ENCODE measurements around the gene IDI1.
"Not testable (repeated sequence)": the region's sequence is repeated elsewhere in the genome, so short reads cannot be mapped to it uniquely, and the experiment has no call there.

Gene IDI1

DNA sequence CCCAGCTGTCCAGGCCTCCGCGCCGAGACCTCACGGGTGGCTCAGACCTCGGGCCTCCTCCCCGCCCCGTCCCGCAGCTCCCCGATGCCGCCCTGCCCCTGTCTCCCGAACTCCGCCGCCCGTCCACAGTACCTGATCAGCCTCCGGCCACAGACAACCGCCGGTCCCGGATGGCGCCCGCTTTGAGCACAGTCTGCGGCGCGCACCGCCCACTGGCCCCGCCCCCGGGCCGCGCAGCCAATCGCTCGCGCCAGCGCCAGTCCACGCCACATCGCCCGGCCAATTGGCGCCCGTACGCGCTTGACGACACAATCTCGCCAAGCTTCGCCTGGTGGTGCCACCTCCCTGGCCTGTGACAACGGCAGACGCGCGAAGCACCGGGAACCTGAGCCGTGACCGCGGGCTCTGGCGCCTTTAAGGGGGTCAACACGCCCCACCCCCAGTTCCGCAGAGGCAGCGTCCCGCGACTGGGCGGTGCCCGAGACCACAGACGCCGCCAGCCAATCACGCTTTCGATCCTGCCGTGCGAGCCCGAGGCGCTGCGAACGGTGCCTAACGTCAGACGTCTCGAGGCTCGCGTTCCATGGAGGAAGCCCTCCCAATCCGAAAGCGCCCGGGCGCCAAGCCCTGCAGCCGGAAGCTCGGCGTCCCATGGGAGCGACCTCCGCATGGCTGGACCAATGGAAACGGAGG, at the start of gene IDI1:
Gene IDI1 (minus strand): TSS at position 388 of the 693 bp plus-strand sequence. CDS start 116 bp downstream, at position 272.
- peak; percentile 90 to 93 for DNase-seq (ENCODE audit: low read depth in 2 of 2)

DNA sequence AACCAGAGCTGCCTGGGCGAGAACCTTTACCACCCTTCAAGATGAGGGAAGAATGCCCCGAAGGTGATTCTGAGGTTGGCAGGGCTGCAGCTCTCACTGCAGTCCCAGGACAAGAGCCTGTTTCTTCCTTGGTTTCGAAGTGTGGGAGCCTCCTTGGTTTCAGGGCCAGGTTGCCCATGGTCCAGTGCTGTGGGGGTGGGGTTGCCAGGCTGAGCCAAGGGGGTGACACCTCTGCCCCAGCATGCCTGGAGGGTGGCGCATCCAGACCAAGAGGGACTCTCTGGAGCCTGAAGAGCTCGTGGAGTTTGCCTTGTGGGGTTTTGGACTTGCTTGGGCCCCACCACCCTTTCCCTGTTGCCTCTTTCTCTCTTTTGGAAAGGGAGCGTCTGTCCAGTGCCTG, 48.5 kb upstream of the IDI1 start:
- no peak for DNase-seq (ENCODE audit: low read depth in 2 of 2)

DNA sequence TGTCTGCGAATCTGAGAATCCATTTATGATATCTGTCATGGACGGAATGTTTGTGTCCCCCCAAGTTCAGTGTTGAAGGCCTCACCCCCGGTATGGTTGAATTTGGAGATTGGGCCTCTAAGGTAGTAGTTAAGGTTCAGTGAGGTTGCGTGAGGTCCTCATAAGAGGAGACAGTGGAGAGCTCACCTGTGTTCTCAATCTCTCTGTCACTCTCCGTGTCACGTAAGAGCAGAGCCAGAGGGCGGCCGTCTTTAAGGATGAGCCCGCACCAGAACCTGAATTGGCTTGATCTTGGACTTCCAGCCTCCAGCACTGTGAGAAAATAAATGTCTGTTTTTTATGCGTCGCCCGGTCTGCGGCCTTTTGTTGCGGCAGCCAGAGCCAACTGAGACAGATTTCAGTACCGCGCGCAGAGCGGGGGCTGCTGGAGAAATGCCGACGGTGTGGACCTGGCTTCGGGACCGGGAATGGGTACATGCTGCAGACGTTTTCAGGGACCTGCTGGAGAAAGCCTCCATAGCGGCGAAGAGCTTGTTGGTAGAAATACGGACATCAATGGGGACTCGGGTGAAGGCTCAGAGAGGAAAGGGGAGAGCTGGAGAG, 47.5 kb upstream of the IDI1 start:
- no peak for DNase-seq (ENCODE audit: low read depth in 2 of 2)

DNA sequence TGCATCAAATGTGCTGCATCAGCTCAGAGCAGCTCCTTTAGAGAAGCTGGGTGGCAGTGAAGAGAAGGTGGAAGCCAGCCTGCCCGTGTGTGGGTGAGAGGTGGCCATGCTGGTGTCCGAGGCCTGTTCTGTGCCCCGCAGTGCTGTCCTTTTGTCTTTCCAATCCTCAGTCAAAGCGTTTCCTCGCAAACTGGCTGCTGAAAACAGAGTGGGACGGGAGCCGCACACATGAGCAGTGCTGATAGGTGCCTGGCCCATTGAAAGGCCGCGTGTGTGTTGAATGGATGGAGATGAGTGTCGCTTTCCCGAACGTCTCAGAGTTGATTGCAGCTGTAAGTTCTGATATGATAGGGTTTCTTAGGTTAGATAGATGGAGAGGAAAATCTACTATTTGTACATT, 46.6 kb upstream of the IDI1 start:
- DNase-seq (ENCODE audit: low read depth in 2 of 2): no peak

DNA sequence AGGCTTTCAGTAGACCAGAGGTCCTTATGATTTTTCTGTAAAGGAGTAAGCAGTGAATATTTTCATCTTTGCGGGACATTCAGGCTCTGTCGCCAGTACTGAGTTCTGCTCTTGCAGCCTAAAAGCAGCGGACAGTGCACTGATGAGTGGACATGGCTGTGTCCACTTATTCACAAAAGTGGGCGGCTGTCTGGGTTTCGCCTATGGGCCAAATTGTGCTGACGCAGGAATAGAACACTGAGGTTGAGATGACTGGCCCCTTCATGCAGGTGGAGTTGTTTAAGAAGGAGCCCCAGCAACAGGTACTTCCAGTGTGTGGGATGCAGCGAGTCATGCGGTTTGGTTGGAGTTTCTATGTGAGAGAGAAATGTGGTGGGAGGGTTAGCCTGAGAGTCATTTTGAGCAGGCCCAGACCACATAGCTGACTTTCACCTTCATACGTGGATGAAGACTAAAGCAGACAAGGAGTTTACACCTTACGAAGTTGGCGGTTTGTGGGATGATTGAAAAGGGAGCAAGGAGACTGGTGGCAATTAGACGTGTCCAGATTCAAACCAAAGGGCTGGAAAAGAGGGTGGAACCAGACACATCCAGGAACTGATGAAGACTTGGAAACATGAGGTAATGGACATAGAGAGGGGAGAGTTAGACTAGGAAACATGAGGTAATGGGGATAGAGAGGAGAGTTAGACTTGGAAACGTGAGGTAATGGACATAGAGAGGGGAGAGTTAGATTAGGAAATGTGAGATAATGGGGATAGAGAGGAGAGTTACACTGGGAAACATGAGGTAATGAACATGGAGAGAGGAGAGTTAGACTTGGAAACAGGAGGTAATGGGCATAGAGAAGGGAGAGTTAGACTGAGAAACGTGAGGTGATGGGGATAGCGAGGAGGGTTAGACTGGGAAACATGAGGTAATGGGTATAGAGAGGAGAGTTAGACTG, 45.5 kb upstream of the IDI1 start:
- no peak for DNase-seq (ENCODE audit: low read depth in 2 of 2)

DNA sequence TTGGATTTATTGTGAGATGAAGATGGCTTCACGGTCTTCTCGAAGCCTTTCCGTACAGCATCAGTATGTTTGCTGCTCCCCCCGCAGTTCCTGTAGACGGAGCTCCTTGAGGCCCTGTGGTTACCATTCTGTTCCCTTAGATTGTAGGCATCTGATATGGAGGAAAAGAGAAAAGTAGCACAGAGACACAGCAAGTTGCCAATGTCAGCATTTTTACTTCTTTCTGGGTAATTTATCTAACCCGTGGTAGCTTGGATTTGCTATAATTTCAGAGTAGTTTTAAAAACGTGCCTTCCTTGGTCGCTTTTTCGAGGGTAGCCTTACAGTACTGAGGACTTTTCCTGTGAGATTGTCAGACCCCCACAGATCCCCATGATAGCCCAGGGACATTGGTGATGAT, 44.8 kb upstream of the IDI1 start:
- DNase-seq (ENCODE audit: low read depth in 2 of 2): no peak

DNA sequence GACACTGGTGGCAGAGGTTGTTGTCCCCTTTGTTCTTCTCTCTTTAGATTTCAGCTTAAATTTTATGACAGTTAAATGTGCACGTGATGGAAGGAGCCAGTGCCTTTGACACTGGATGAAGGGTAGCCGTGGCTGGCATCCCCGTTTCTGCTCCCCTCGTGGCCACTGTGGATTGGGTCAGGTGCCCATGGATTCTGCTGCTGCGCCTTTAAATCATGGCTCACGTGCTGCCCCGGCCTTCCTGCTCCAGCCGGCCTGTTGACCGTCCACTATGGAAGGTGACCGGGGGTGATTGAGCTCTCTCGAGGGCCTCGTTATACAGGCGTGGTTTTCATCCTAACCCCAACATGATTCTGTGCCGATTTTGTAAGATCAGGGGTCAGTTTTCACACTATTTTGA, 41.8 kb upstream of the IDI1 start:
- no peak for DNase-seq (ENCODE audit: low read depth in 2 of 2)

DNA sequence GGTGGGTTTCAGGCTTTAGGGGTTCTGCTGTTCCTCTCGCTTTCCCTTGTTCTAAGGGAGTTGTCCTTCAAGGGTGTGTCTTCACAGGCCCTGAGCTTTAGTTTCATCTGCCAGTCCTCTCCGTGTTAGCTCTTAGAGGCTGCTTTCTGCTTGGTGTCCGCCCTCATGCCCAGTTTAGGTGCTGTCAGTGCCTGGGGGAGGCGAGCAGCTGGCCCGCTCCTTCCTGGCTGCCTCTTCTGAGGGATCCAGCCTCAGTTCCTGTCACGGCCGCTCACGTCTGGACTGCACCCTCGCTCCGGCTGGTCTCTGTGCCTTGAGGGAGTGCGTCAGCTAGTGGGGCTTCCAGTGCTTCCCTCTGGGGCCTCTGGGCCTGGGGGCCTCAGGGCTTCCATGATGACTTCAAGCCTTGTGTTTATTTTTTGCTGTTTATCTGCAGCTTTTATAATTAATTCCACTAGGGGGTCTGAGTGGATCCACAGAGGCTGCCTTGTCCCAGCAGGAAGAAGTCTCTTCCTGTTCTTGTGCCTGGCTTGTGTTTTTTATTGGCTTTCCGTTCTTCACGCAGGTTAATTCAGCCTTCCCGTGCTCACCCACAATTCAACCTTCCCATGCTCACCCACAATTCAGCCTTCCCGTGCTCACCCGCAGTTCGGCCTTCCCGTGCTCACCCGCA, 40.2 kb upstream of the IDI1 start:
- no peak for DNase-seq (ENCODE audit: low read depth in 2 of 2)

DNA sequence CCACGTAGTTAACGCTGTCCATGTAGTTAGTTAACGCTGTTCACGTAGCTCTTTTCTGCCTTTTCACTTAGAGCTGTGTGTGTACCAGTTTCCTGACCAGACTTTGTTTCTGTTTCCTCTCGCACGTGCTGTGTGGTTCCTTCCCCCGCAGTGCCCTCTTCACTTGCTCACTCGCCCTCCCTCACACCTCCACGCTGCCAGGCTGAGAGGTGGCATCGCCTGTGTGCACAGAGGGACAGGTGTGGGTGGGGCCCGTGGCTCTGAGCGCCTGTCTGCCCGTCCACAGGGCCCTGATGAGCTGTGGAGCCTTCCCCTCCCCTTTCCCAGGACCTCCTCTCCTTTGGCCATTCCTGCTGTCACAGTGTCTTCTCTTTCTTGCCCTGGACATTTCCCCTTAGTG, 37.9 kb upstream of the IDI1 start:
- no peak for DNase-seq (ENCODE audit: low read depth in 2 of 2)

DNA sequence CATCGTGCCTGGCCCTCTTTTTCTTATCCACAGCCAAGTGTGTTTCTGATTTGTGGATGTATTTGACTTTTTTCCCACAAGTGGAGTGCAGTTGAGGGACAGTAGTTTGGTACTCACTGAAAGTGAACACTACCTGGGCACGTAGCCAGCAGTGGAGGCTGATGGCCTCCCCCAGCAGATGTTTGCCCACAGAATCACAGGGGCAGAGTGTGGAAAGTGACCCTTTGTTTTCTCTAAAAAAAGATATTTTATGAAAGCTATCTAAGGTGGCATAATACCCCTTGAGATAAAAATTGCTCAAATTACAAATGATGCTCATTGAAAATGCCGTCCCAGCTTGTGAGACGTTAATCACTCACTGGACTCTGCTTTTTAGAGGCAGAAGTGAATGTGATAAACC, 36.3 kb upstream of the IDI1 start:
- DNase-seq (ENCODE audit: low read depth in 2 of 2): no peak

DNA sequence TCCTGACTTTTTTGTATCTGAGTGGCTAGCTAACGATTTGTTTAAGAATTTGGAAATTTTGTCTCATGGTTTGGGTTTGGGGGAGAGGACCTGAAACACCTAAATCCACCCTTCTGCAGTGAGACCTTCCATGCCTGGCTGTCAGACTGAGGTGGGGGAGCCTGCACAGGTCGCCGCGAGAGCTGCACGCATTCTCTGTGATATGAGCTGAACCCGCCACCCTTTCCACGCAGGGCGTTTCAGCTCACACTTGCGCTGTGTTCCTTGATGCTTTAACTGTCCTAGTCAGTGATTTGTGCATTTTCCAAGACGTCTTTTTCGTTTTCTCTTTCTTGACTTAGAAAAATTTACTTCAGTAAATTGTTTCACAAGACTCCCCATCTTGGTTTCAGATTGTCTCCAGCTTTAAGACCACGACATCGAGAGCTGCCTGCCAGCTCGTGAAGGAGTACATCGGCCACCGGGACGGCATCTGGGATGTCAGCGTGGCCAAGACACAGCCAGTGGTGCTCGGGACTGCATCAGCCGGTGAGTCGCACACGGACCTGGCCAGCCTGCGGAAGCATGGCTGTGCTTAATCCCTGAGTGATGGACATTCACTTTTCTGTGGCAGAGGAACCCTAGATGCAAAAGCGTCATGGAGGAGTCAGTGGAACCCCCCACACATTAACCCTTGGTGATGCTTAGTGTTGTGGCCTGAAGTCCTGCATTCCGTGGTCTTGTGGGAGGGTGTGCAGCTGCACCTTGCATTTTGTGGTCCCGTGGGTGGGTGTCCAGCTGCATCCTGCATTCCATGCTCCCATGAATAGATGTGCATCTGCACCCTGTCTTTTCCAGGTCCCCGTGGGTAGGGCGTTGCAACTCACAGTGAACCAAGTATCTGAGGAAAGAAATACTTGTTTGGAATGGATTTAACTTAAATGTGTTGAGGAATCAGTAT, 35.4 kb upstream of the IDI1 start:
- DNase-seq (ENCODE audit: low read depth in 2 of 2): no peak

DNA sequence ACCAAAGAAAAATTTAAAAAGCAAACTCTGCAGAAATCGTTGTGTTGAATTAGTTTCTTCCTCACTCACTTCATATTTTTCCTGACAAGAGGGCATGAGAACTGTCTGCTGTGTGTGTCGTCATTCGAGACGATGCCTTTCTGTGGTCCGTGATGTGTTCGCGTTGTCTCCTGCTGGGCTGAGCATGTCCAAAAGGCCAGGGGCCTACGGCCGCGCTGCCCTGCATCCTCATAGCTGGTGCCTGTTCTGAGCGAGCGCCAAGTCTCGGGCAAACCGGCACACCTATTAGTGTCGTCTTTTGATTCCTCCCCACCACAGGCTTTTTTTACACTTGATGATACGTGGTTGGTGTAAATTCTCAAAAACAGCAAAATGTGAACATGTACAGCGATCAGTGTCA, 34.7 kb upstream of the IDI1 start:
- no peak for DNase-seq (ENCODE audit: low read depth in 2 of 2)

DNA sequence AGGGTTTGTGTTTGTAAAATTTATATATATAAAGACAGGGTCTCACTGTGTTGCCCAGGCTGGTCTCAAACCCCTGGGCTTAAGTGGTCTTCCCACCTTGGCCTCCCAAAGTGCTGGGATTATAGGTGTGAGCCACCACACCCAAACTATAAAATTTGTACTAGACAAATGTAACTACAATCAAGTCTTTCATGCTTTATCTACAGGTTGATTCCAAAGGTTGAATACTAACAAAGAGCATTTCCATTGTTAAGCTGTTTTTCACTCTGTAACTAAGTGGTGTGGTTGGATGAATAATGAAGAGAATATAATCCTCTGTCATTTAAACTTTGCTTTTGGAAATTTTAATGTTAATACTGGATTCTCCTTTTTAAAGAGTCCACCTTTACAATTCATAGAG, 29.7 kb upstream of the IDI1 start:
- no peak for DNase-seq (ENCODE audit: low read depth in 2 of 2)

DNA sequence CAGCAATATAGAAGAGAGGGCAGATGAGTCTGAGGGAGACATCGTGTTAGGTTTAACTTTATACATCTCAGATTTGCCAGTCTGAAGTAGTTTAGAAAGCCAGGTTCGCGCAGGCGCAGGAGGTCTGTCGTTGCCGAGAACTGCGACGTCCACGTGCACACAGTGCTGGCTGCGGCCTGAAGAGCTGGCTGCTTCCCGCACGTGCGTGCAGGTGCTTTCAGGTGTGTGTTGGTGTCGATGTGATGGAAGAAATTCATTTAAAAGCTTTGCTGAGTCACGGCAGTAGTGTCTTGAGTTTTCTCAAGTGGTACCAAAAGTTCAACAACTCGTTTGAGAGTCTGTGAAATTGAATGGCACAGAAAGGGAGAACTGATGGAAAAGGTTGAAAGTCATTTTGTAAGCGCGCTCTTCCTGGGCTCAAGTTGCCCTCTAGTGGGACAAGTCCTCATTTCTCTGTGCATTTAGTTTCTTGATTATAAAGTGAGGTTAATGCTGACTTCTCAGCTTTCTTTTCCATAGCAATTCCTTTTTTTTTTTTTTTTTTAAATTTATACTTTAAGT, 25.9 kb upstream of the IDI1 start:
- no peak for DNase-seq (ENCODE audit: low read depth in 2 of 2)

DNA sequence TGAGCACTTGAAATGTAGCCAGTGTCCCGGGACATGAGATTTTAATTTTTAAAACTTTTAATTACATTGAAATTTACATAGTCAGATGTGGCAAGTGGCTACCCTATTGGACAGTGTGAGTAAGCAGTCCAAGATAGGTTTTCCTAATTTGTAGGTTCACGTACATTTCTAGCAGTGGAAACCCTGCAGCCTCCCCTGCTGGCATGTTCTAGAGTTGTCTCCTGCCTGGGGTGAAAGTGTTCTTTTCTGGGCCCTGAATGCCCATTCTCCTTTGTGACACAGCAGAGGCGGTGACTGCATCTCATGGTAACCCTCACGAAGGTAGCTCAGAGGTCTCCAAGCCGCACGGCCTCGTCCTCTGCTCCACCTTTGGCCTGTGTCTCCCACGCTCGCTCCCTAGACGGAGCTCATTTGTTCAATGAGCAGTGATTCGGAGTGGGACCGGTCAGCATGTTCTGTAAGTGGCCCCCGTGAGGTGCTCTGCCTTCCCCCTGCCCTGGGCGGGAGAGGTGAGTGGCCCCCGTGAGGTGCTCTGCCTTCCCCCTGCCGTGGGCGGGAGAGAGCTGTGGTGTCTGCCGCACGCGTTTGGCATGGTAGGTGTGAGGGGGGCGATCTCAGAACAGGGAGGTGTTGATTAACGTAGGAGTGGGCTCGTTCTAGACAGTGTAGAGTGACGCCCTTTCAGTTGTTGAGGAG, 25.3 kb upstream of the IDI1 start:
- DNase-seq (ENCODE audit: low read depth in 2 of 2): no peak

DNA sequence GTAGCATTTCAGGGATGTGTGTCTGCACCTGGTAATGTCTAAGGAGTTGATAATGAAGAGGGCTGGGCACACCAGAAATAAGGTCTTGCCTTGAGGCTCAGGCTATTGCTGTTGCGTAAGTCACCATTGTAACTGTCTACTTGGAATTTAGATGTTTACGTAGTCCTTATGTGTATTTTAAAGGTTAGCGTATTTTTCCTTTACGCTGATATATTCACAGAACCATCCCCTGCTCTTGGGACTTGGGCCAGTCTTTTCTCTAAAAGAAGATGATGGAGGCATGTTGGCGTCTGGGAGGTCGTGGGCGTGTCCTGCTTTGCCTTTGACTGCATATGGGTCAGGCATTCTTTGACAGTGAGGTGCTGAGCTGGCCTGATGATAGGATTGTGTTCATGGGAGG, 22.0 kb upstream of the IDI1 start:
- no peak for DNase-seq (ENCODE audit: low read depth in 2 of 2)

DNA sequence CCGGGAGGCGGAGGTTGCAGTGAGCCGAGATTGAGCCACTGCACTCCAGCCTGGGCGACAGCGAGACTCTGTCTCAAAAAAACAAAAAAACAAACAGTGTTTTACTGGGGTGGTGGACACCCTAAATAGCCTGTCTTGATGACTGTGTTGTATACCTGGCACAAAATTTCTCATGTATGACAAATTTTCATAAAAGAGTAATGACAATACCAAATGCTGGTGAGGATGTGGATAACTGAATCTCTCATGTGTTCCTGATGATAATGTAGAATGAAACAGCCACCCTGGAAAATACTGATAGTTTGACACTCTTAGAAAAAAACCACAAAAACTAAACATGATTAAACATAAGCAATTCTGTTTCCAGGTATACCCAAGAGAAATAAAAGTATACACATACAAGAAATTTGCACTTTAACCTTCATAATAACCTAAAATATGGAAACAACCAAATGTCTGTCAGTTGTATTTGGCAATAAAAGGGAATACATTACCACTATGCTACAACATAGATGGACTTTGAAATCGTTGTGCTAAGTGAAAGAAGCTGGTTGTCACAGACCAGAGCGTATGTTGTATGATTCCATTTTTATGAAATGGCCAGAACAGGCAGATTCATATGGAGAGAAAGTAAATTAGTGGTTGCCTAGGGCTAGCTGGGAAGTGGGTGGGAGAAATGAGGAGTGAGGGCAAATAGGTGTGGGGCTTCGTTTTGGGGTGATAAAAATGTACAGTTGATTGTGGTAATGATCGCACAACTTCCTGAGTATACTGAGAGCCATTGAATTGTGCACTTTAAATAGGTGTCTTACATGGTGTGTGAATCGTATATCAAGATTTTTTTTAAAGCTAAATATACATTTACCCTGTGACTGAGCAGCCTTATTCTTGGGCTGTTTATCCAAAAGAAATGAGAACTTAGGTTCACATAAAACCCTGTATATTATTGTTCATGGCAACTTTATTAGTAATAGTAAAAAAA, 19.8 kb upstream of the IDI1 start:
- DNase-seq (ENCODE audit: low read depth in 2 of 2): no peak

DNA sequence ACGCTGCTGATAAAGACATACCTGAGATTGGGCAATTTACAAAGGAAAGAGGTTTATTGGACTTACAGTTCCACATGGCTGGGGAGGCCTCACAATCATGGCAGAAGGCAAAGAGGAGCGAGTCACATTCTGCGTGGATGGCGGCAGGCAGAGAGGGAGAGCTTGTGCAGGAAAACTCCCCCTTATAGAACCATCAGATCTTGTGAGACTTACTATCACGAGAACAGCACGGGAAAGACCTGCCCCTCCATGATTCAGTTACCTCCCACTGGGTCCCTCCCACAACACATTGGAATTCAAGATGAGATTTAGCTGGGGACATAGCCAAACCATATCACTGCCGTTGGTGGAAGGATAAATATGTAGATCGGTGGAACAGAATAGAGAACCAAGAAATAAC, 17.8 kb upstream of the IDI1 start:
- DNase-seq (ENCODE audit: low read depth in 2 of 2): not testable (repeated sequence)

DNA sequence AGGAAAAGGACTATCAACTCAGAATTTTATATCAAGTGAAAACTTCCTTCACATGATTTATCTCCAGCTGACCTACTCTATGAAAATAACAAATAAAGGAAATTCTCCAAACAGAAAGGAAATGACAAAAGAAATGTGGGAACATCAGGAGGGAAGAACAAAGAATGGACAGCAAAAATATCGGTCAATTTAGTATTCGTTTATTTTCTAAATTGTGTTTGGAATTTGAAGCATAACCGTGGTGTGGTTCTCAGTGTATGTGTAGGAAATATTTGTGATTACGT, 16.0 kb upstream of the IDI1 start:
- no peak for DNase-seq (ENCODE audit: low read depth in 2 of 2)

Data from stimulated activated CD8-positive, alpha-beta memory T cell treated with anti-CD3 and anti-CD28 coated beads, Interleukin-7, amount 100 ng/mL, for 1 hour (primary cell).